A549 (cell line): ENCODE results near the gene CNTNAP5. TPM values are rescaled to one million over a fixed set of nuclear protein-coding genes. Genes with fewer than 3 reads are reported as not detected.

Source experiments
- ATAC-seq, 2 experiments: fragments of 200-7000 bp in 1 of 2; fragments of >200 bp in 1 of 2; cut with Nextera tagmentation in 1 of 2; cut with Tn5 transposase in 1 of 2; 3 replicates each; pipeline versions ENCODE4 v1.8.0 to v1.9.1; 2018 to 2020; ENCODE audit warnings: mild to moderate bottlenecking in 1 of 2, moderate library complexity in 1 of 2
- CTCF ChIA-PET: fragments of 300-600 bp; sonication (Branson Sonifier 250); formaldehyde crosslinking; extraction: SDS; loops from one replicate; lab custom pipeline; 2021; ENCODE audit warnings: antibody characterized with exemption, inconsistent platforms; lab: Yijun Ruan, JAX
- POLR2A ChIA-PET: fragments of 350-600 bp; formaldehyde crosslinking; extraction: SDS; loops from one replicate; lab custom pipeline; 2021; ENCODE audit warnings: antibody characterized with exemption, inconsistent platforms; lab: Yijun Ruan, JAX
- DNase-seq, 2 experiments: peaks; one replicate each; pipeline versions ENCODE4 v3.0.0 to v3.0.0-alpha.2; 2011 to 2016; ENCODE audit warnings: low read depth in 1 of 2, low spot score in 1 of 2
- FAIRE-seq: peaks from 2 replicates; lab custom pipeline; 2011; peaks lifted over from hg19 to GRCh38; lab: Jason Lieb, UNC
- H3K27ac ChIP-seq, 2 experiments: fragments of >200 bp; sonication (Bioruptor Twin); formaldehyde crosslinking; 3 replicates each; pipeline ENCODE4 v1.5.1; 2016 to 2017
- H3K4me1 ChIP-seq: fragments of >200 bp; sonication (Bioruptor Twin); formaldehyde crosslinking; 3 replicates; pipeline ENCODE4 v1.6.1; 2016
- H3K4me2 ChIP-seq: fragments of >200 bp; sonication (Bioruptor Twin); formaldehyde crosslinking; 3 replicates; pipeline ENCODE4 v1.6.1; 2016
- H3K4me3 ChIP-seq: fragments of >200 bp; sonication (Bioruptor Twin); formaldehyde crosslinking; 3 replicates; pipeline ENCODE4 v1.5.1; 2016
- H3K9me3 ChIP-seq: fragments of >200 bp; sonication (Bioruptor Twin); formaldehyde crosslinking; 3 replicates; pipeline ENCODE4 v1.6.1; 2016
- BHLHE40 ChIP-seq: IDR thresholded peaks from 2 replicates; pipeline ENCODE4 v1.6.1; 2012; ENCODE audit warnings: low read depth, low read length, inconsistent platforms
- CBX8 ChIP-seq: fragments of 200-600 bp; sonication (generic); IDR thresholded peaks from 2 replicates; pipeline ENCODE4 v1.6.1; 2016
- EHF ChIP-seq: fragments of 250-450 bp; sonication (Bioruptor Pico); IDR thresholded peaks from 2 replicates; pipeline ENCODE4 v1.5.0; 2020; ENCODE audit warnings: mild to moderate bottlenecking
- FOSL2 ChIP-seq, 2 experiments: fragments of 450-650 bp in 1 of 2; fragments of >200 bp in 1 of 2; sonication (Bioruptor Twin) in 1 of 2; formaldehyde crosslinking; IDR thresholded peaks; 2 replicates each; pipeline versions ENCODE4 v1.5.0 to v1.6.1; 2016 to 2020; ENCODE audit warnings: mild to moderate bottlenecking in 1 of 2, moderate library complexity in 1 of 2
- GATA3 ChIP-seq: IDR thresholded peaks from 2 replicates; pipeline ENCODE4 v1.6.1; 2012; ENCODE audit warnings: borderline replicate concordance
- HDAC2 ChIP-seq: fragments of 200-600 bp; sonication (generic); IDR thresholded peaks from 2 replicates; pipeline ENCODE4 v1.6.1; 2016
- HOXA7 ChIP-seq: fragments of 250-450 bp; sonication (Bioruptor Pico); IDR thresholded peaks from 2 replicates; pipeline ENCODE4 v1.5.0; 2020; ENCODE audit warnings: mild to moderate bottlenecking, moderate library complexity
- KDM1A ChIP-seq: fragments of 200-600 bp; sonication (generic); IDR thresholded peaks from 2 replicates; pipeline ENCODE4 v1.6.1; 2016; ENCODE audit warnings: low read depth, mild to moderate bottlenecking
- KDM5A ChIP-seq: fragments of 200-600 bp; sonication (generic); IDR thresholded peaks from 2 replicates; pipeline ENCODE4 v1.6.1; 2016; ENCODE audit warnings: antibody characterized with exemption, mild to moderate bottlenecking
- MAFK ChIP-seq: fragments of 450-650 bp; IDR thresholded peaks from 2 replicates; pipeline ENCODE4 v1.6.1; 2014; ENCODE audit not compliant: partially characterized antibody
- MAX ChIP-seq: IDR thresholded peaks from 2 replicates; pipeline ENCODE4 v1.6.1; 2012
- MYC ChIP-seq: IDR thresholded peaks from 2 replicates; pipeline ENCODE4 v1.6.1; 2012; ENCODE audit warnings: mild to moderate bottlenecking, inconsistent platforms, low read length, improper control_type of control experiment, borderline replicate concordance
- NR3C1 ChIP-seq: fragments of >200 bp; sonication (Bioruptor Twin); formaldehyde crosslinking; IDR thresholded peaks from 3 replicates; pipeline ENCODE4 v1.6.1; 2017
- POLR2AphosphoS2 ChIP-seq: conservative IDR thresholded peaks from 2 replicates; pipeline ENCODE4 v1.6.1; 2012; ENCODE audit warnings: low read length, improper control_type of control experiment, inconsistent platforms
- USF2 ChIP-seq: fragments of 450-650 bp; IDR thresholded peaks from 2 replicates; pipeline ENCODE4 v1.6.1; 2014; ENCODE audit warnings: antibody characterized with exemption
- ZC3H11A ChIP-seq: fragments of 450-650 bp; IDR thresholded peaks from 2 replicates; pipeline ENCODE4 v1.6.1; 2014; ENCODE audit warnings: antibody characterized with exemption, mild to moderate bottlenecking
- ZFP36 ChIP-seq: fragments of 450-650 bp; IDR thresholded peaks from 2 replicates; pipeline ENCODE4 v1.6.1; 2014; ENCODE audit warnings: borderline replicate concordance; ENCODE audit not compliant: partially characterized antibody
- ZNF302 ChIP-seq: fragments of 250-450 bp; sonication (Bioruptor Pico); IDR thresholded peaks from 2 replicates; pipeline ENCODE4 v1.9.0; 2021; ENCODE audit warnings: inconsistent platforms, mild to moderate bottlenecking, moderate library complexity
- WGBS: methylation state at CpG from one replicate; pipeline ENCODE4 v1.1.6; 2017; ENCODE audit errors: missing lambda C conversion rate; 5-methylcytosine and 5-hydroxymethylcytosine counted together
- polyA plus RNA-seq, 4 experiments: library from polyadenylated mRNA; depleted of rRNA in 3 of 4; stranded (reverse); fragments of >200 nt; fragmentation: RNase III in 1 of 4; extraction: RNeasy Plus Mini Kit Qiagen cat#74134 plus additional on column Dnase treatment in 1 of 4; gene quantifications; 2 replicates in 3 of 4; 3 replicates in 1 of 4; pipeline ENCODE4 v1.2.3, GENCODE V29; 2011 to 2017
- TF ChIP-seq, protein P1 (sequence below): IDR thresholded peaks from 2 replicates; pipeline ENCODE4 v1.6.1; 2012

Gene CNTNAP5
- polyA plus RNA-seq, 2 of the 4 experiments (the other 2 are of a cell fraction) = not detected

DNA sequence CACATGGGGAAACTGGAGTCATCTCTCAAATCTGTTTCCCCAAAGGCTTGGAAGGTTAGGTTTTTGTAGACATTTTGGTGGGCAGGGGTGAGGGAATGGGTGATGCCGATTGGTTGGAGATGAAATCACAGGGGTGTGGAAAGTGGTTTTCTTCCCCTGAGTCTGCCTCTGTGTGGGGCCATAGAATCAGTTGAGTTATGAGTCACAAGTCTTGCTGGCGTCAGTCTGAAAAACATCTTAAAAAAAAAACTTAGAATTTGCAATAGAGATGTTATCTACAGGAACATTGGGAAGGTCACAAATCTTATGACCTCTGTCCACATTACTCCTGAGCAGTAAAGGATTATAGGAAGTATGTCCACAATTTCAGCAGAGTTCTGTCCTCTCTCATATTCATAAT lies 314.6 kb downstream of the CNTNAP5 start (continued):
- no peak for TF ChIP-seq FOSL2 (IDR thresholded peaks at IDR 0.05)
- no peak for TF ChIP-seq FOSL2 (CRISPR knock-in tag; IDR thresholded peaks at IDR 0.05)

DNA sequence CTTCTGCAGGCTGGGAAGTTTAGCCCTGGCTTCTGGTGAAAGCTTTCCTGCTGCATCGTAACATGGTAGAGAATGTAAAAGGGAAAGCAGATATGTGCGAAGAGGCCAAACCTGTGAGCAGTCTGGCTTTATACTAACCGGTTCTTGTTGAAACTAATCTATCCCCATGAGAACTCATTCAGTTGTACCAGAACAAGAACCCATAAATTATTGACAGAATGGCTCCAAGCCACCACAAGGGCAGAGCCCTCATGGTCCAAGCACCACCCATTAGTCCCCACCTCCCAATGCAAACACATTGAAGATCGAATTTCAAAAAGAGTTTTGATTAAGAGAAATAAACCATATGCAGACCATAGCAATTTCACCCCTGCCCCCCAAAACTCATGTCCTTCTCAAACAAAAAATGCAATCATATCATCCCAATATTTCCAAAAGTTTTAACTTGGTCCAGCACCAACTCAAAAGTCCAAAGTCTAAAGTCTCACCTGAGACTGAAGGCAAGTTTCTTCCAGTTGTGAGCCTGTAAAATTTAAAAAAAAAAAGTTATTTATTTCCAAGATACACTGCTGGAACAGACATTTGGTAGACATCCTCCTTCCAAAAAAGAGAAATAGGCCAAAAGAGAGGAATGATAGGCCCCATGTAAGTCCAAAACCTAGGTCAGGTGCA lies 318.9 kb downstream of the CNTNAP5 start:
- H3K4me3 ChIP-seq = no peak overlapping the region
- no peaks in the 10 kb centered on the region for H3K4me1 ChIP-seq
- ChIA-PET POLR2A (no interaction called here), CTCF (no interaction called here)
- H3K27ac ChIP-seq = no peak overlapping the region
- TF ChIP-seq ZNF302 = no peak
- TF ChIP-seq MAFK = no peak
- no peak for TF ChIP-seq BHLHE40
- no peak for TF ChIP-seq NR3C1
- no peak for TF ChIP-seq POLR2AphosphoS2
- no peak for TF ChIP-seq EHF (CRISPR knock-in tag)
- TF ChIP-seq USF2 = no peak
- WGBS = 2% methylated on average over 4 of the region's 4 CpGs
- ATAC-seq (no peak), DNase-seq (no peak), FAIRE-seq (no peak)
- no peaks in the 10 kb centered on the region for H3K9me3 ChIP-seq
- H3K4me2 ChIP-seq = no peak overlapping the region

DNA sequence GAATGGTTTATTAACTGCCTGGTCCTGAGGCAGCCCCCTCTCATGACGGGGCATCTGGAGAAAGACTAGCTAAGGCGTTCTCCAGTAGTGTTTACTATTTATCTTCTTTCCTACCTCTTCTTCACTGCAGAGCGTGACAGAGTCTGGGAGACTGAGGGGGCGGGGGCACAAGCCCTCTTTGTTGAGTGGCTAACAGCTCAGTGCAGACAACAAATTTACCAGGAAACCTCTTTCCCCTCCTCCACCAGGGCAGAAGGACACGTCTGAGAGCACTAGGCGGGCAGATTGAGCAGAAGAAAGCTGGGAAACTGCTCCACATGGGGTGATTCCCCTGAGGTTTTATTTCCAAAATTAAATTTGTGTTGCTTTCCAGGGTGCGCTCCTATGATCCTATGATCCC lies 322.1 kb downstream of the CNTNAP5 start:
- ATAC-seq = no peak
- Histone ChIP-seq H3K4me2 (no peak overlapping the region), H3K4me3 (no peak overlapping the region), H3K9me3 (no peaks in the 10 kb centered on the region), H3K27ac (no peak overlapping the region), H3K4me1 (no peaks in the 10 kb centered on the region)
- WGBS = 31% methylated on average over 7 of the region's 7 CpGs
- CTCF ChIA-PET = no interaction called here
- POLR2A ChIA-PET = no interaction called here
- FAIRE-seq = no peak
- no peak for DNase-seq
- TF ChIP-seq ZFP36 (no peak), ZC3H11A (no peak), KDM1A (no peak), KDM5A (no peak), HOXA7 (no peak), GATA3 (no peak), CBX8 (no peak), MAX (no peak), FOSL2 (IDR thresholded peaks at IDR 0.05) (no peak), FOSL2 (CRISPR knock-in tag; IDR thresholded peaks at IDR 0.05) (no peak), HDAC2 (no peak)
- TF ChIP-seq, protein P1, sequence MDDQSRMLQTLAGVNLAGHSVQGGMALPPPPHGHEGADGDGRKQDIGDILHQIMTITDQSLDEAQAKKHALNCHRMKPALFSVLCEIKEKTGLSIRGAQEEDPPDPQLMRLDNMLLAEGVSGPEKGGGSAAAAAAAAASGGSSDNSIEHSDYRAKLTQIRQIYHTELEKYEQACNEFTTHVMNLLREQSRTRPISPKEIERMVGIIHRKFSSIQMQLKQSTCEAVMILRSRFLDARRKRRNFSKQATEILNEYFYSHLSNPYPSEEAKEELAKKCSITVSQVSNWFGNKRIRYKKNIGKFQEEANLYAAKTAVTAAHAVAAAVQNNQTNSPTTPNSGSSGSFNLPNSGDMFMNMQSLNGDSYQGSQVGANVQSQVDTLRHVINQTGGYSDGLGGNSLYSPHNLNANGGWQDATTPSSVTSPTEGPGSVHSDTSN = no peak

- no peak for FAIRE-seq
- TF ChIP-seq USF2 (no peak), MYC (no peak)
- Histone ChIP-seq H3K27ac (no peak overlapping the region), H3K4me2 (no peak overlapping the region), H3K4me1 (no peaks in the 10 kb centered on the region), H3K9me3 (no peaks in the 10 kb centered on the region), H3K4me3 (no peak overlapping the region)
- DNase-seq = no peak
- no peak for ATAC-seq
- ChIA-PET POLR2A (no interaction called here), CTCF (no interaction called here)
These were observed 328.6 kb downstream of the CNTNAP5 start for GRCh38 chr2:124353656-124354055.
